Pancreas (tissue), 10 donors: ENCODE results near the gene COL19A1. TPM values are rescaled to one million over a fixed set of nuclear protein-coding genes. Genes with fewer than 3 reads are reported as not detected.

Source experiments
- ATAC-seq, 4 donors: fragments of 200-7000 bp; cut with Tn5 transposase; one replicate each; pipeline versions ENCODE4 v1.8.0 to v1.9.1; 2020; ENCODE audit warnings: mild to moderate bottlenecking in 4 of 4, moderate library complexity in 4 of 4
- DNase-seq, 6 donors: peaks; one replicate each; pipeline ENCODE4 v3.0.0-alpha.2; 2020
- FAIRE-seq: peaks from 2 replicates; lab custom pipeline; 2012; peaks lifted over from hg19 to GRCh38; lab: Jason Lieb, UNC
- H3K27ac ChIP-seq, 4 donors: fragments of 200-600 bp; sonication (generic); 1 replicate in 3 of 4; 2 replicates in 1 of 4; pipeline versions ENCODE4 v1.5.0 to v1.8.0; 2020
- H3K27me3 ChIP-seq, 4 donors: fragments of 200-600 bp; one replicate each; pipeline ENCODE4 v1.8.0; 2021
- H3K36me3 ChIP-seq, 3 donors: fragments of 200-600 bp; sonication (generic) in 1 of 3; one replicate each; pipeline versions ENCODE4 v1.5.0 to v1.8.0; 2020 to 2021
- H3K4me1 ChIP-seq, 3 donors: fragments of 200-600 bp; one replicate each; pipeline ENCODE4 v1.8.0; 2021
- H3K4me3 ChIP-seq, 4 donors: fragments of 200-600 bp; sonication (generic) in 2 of 4; one replicate each; pipeline versions ENCODE4 v1.5.0 to v1.8.0; 2020 to 2021
- H3K9me3 ChIP-seq, 4 donors: fragments of 200-600 bp; one replicate each; pipeline ENCODE4 v1.8.0; 2021
- CTCF ChIP-seq, 4 donors: fragments of 200-600 bp; sonication (generic) in 3 of 4; IDR thresholded peaks; one replicate each; pipeline versions ENCODE4 v1.5.0 to v1.8.0; 2021; ENCODE audit warnings: antibody characterized with exemption in 4 of 4
- whole genome bisulfite sequencing, 2 donors: extraction: QIAGEN DNeasy Blood & Tissue Kit; methylation state at CpG; one replicate each; pipeline ENCODE4 v1.1.7; 2013; 5-methylcytosine and 5-hydroxymethylcytosine counted together
- intact Hi-C, 3 donors: fragments of 100-400 bp; cut with DNase I; formaldehyde crosslinking; loops; one replicate each; pipeline versions ENCODE4 v1.11.1 to v1.14.2; 2022
- polyA plus RNA-seq, 2 donors: library from polyadenylated mRNA; stranded (reverse); fragments of 200-250 nt; gene quantifications; one replicate each; pipeline ENCODE4 v1.2.3, GENCODE V29; 2013
- total RNA-seq, 6 donors: library from RNA; stranded (reverse); fragmentation: NEBNext Ultra II Directional in 4 of 6; extraction: Animal tissue kit (Norgen Biotek cat#: 25700) in 4 of 6; gene quantifications; one replicate each; pipeline versions ENCODE4 v1.2.1 to v1.2.4, GENCODE V29; 2021 to 2023
- donor health status: healthy with polysubstance abuse.
- donor health status: DM: no; HTN: no; CAD: no; lungs with moderate emphysema.
- donor health status: DM: no; HTN: no; CAD: no.
- donor health status: control.
- donor health status: control.
- donor health status: Bipolar disorder and iron deficiency.
- donor health status: DM: yes; HTN: yes; CAD: no.
- donor health status: DM: no; HTN: no; CAD: no.
- donor health status: DM: no; HTN: no; CAD: no.
- donor health status: DM: yes; HTN: yes; CAD: no.

Gene COL19A1
- total and polyA plus RNA-seq, 8 donors: 0.04 to 0.86 (median 0.37) TPM

- intact Hi-C loops: no loop called here
- Histone ChIP-seq H3K36me3 (no peaks in the 10 kb centered on the region), H3K4me1 (peaks cover 0 to 4% (median 0%) of the 10 kb centered on the region in 3 donors), H3K27me3 (no peaks in the 10 kb centered on the region), H3K27ac (no peak overlapping the region), H3K9me3 (no peaks in the 10 kb centered on the region), H3K4me3 (no peak overlapping the region)
- 91 to 94% methylated on average over 3 of the region's 3 CpGs for WGBS, 2 donors
- ATAC-seq (no peak), DNase-seq (no peak), FAIRE-seq (no peak)
- TF ChIP-seq CTCF (IDR thresholded peaks at IDR 0.05): no peak
Measured at GRCh38 chr6:70079241-70079640, 212.9 kb downstream of the COL19A1 start.

GRCh38 chr6:70080443-70081070 is 214.2 kb downstream of the COL19A1 start:
- ATAC-seq (no peak), FAIRE-seq (no peak)
- WGBS, 2 donors: 35 to 51% methylated on average over 4 of the region's 4 CpGs

GRCh38 chr6:70082830-70083229 is 216.5 kb downstream of the COL19A1 start:
- Histone ChIP-seq H3K27me3 (no peaks in the 10 kb centered on the region), H3K9me3 (no peaks in the 10 kb centered on the region), H3K36me3 (no peaks in the 10 kb centered on the region), H3K4me3 (no peak overlapping the region), H3K4me1 (peaks cover 0 to 4% (median 0%) of the 10 kb centered on the region in 3 donors), H3K27ac (no peak overlapping the region)
- FAIRE-seq (no peak), DNase-seq (no peak), ATAC-seq (no peak)
- intact Hi-C loops: no loop called here
- 80 to 99% methylated on average over 6 to 7 of the region's 7 CpGs for WGBS, 2 donors
- TF ChIP-seq CTCF (IDR thresholded peaks at IDR 0.05): no peak

More at GRCh38 chr6:70080443-70081070, 214.2 kb downstream of the COL19A1 start:
- no peak for TF ChIP-seq CTCF (IDR thresholded peaks at IDR 0.05)
- Histone ChIP-seq H3K4me1 (peaks cover 0 to 4% (median 0%) of the 10 kb centered on the region in 3 donors), H3K4me3 (no peak overlapping the region), H3K27ac (no peak overlapping the region), H3K27me3 (no peaks in the 10 kb centered on the region), H3K36me3 (no peaks in the 10 kb centered on the region), H3K9me3 (no peaks in the 10 kb centered on the region)
- no peak for DNase-seq
- intact Hi-C loops: no loop called here

GRCh38 chr6:70086806-70087205 is 220.4 kb downstream of the COL19A1 start:
- Histone ChIP-seq H3K27ac (no peak overlapping the region), H3K4me1 (no peaks in the 10 kb centered on the region), H3K36me3 (no peaks in the 10 kb centered on the region), H3K27me3 (no peaks in the 10 kb centered on the region), H3K4me3 (no peak overlapping the region), H3K9me3 (no peaks in the 10 kb centered on the region)
- FAIRE-seq: no peak
- WGBS, 2 donors: 46 to 47% methylated on average over 1 of the region's 1 CpG
- TF ChIP-seq CTCF (IDR thresholded peaks at IDR 0.05): no peak
- intact Hi-C loops: no loop called here
- no peak for ATAC-seq
- DNase-seq: no peak

- intact Hi-C loops: no loop called here
- Histone ChIP-seq H3K27ac (no peak overlapping the region), H3K36me3 (no peaks in the 10 kb centered on the region), H3K4me3 (no peak overlapping the region), H3K27me3 (no peaks in the 10 kb centered on the region), H3K9me3 (no peaks in the 10 kb centered on the region), H3K4me1 (no peaks in the 10 kb centered on the region)
- FAIRE-seq (no peak), DNase-seq (no peak), ATAC-seq (no peak)
- TF ChIP-seq CTCF (IDR thresholded peaks at IDR 0.05): no peak
- WGBS, 2 donors: 89 to 94% methylated on average over 1 of the region's 1 CpG
Measured at GRCh38 chr6:70094156-70094555, 227.8 kb downstream of the COL19A1 start.
